Natural killer cell (primary cell): ENCODE data around the gene PLEKHG3. TPM values are rescaled to one million over a fixed set of nuclear protein-coding genes. Genes with fewer than 3 reads are reported as not detected.

Source experiments
- ATAC-seq, 3 donors: fragments of 150-1000 bp in 2 of 3; fragments of 200-7000 bp in 1 of 3; cut with Tn5 transposase; 1 replicate in 1 of 3; 2 replicates in 2 of 3; pipeline ENCODE4 v1.10.0; 2021; ENCODE audit warnings: mild to moderate bottlenecking in 2 of 3, moderate library complexity in 2 of 3
- DNase-seq, 2 donors: peaks; one replicate each; pipeline versions ENCODE4 v3.0.0 to v3.0.0-alpha.2; 2013 to 2021; ENCODE audit warnings: mixed read lengths in 1 of 2
- H3K27ac ChIP-seq: one replicate; pipeline ENCODE4 v1.5.1; 2013; ENCODE audit warnings: mild to moderate bottlenecking, low read length
- H3K27me3 ChIP-seq: one replicate; pipeline ENCODE4 v1.6.1; 2013; ENCODE audit warnings: low read length; ENCODE audit not compliant: control insufficient read depth, insufficient read depth
- H3K36me3 ChIP-seq: one replicate; pipeline ENCODE4 v1.6.1; 2013; ENCODE audit warnings: low read length; ENCODE audit not compliant: control insufficient read depth, insufficient read depth
- H3K4me1 ChIP-seq: one replicate; pipeline ENCODE4 v1.6.1; 2013; ENCODE audit warnings: low read length; ENCODE audit not compliant: control insufficient read depth, insufficient read depth
- H3K4me3 ChIP-seq: one replicate; pipeline ENCODE4 v1.5.1; 2013; ENCODE audit warnings: low read length
- H3K9me3 ChIP-seq: one replicate; pipeline ENCODE4 v1.6.1; 2013; ENCODE audit warnings: low read length; ENCODE audit not compliant: control insufficient read depth, insufficient read depth
- H3K27ac Mint-ChIP-seq, 2 donors: one replicate each; pipeline ENCODE4 v1.8.0; 2022; ENCODE audit warnings: mild to moderate bottlenecking in 2 of 2, mixed read lengths in 2 of 2, moderate library complexity in 1 of 2
- H3K27me3 Mint-ChIP-seq, 2 donors: one replicate each; pipeline ENCODE4 v1.8.0; 2022; ENCODE audit warnings: low read depth in 2 of 2, mixed read lengths in 2 of 2
- H3K36me3 Mint-ChIP-seq: one replicate; pipeline ENCODE4 v1.8.0; 2022; ENCODE audit warnings: mixed read lengths
- H3K4me1 Mint-ChIP-seq, 2 donors: one replicate each; pipeline ENCODE4 v1.8.0; 2022; ENCODE audit warnings: mixed read lengths in 2 of 2
- H3K4me3 Mint-ChIP-seq: one replicate; pipeline ENCODE4 v1.8.0; 2022; ENCODE audit warnings: mild to moderate bottlenecking, moderate library complexity, mixed read lengths
- H3K9me3 Mint-ChIP-seq, 2 donors: one replicate each; pipeline ENCODE4 v1.8.0; 2022; ENCODE audit warnings: mixed read lengths in 2 of 2
- WGBS: methylation state at CpG from one replicate; pipeline ENCODE4 v1.1.7; 2013; ENCODE audit warnings: missing lambda C conversion rate; ENCODE audit not compliant: insufficient coverage; 5-methylcytosine and 5-hydroxymethylcytosine counted together
- intact Hi-C: fragments of 100-400 bp; cut with micrococcal nuclease; formaldehyde crosslinking; loops from one replicate; pipeline ENCODE4 v1.14.2; 2022
- total RNA-seq, 4 donors: library from RNA; stranded (reverse); fragments of 120-200 nt in 1 of 4; gene quantifications; one replicate each; pipeline versions ENCODE4 v1.2.3 to v1.2.4, GENCODE V29; 2013 to 2022
- TF ChIP-seq, protein P1 (sequence below): fragments of 200-600 bp; IDR thresholded peaks from one replicate; pipeline ENCODE4 v1.8.0; 2022; ENCODE audit warnings: antibody characterized with exemption

The PLEKHG3 gene
- total RNA-seq, 3 donors from 2014 or later (not counting 1 experiment from before 2014, with no cell fraction given) = 184 to 285 (median 225) TPM

- Histone ChIP-seq H3K27me3 (no peaks in the 10 kb centered on the region), H3K27ac (no peak overlapping the region), H3K4me1 (no peaks in the 10 kb centered on the region), H3K4me3 (no peak overlapping the region), H3K9me3 (no peaks in the 10 kb centered on the region), H3K36me3 (no peaks in the 10 kb centered on the region)
- Mint-ChIP-seq H3K4me3 (no peak overlapping the region), H3K9me3 (no peaks in the 10 kb centered on the region), H3K27me3 (no peaks in the 10 kb centered on the region), H3K27ac (no peak overlapping the region), H3K36me3 (no peaks in the 10 kb centered on the region), H3K4me1 (no peaks in the 10 kb centered on the region)
- no peak for DNase-seq
- WGBS = 93% methylated on average over 16 of the region's 16 CpGs
- intact Hi-C loops = no loop called here
- ATAC-seq = no peak
- TF ChIP-seq, protein P1, sequence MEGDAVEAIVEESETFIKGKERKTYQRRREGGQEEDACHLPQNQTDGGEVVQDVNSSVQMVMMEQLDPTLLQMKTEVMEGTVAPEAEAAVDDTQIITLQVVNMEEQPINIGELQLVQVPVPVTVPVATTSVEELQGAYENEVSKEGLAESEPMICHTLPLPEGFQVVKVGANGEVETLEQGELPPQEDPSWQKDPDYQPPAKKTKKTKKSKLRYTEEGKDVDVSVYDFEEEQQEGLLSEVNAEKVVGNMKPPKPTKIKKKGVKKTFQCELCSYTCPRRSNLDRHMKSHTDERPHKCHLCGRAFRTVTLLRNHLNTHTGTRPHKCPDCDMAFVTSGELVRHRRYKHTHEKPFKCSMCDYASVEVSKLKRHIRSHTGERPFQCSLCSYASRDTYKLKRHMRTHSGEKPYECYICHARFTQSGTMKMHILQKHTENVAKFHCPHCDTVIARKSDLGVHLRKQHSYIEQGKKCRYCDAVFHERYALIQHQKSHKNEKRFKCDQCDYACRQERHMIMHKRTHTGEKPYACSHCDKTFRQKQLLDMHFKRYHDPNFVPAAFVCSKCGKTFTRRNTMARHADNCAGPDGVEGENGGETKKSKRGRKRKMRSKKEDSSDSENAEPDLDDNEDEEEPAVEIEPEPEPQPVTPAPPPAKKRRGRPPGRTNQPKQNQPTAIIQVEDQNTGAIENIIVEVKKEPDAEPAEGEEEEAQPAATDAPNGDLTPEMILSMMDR = no peak
Observed at GRCh38 chr14:64774272-64774671, 70.0 kb downstream of the PLEKHG3 start.

- H3K4me3 Mint-ChIP-seq = no peak overlapping the region
- TF ChIP-seq, protein P1 = no peak
- H3K27me3 Mint-ChIP-seq = no peaks in the 10 kb centered on the region
- H3K36me3 Mint-ChIP-seq = no peaks in the 10 kb centered on the region
- no peak for ATAC-seq
- H3K9me3 ChIP-seq = no peaks in the 10 kb centered on the region
- H3K27me3 ChIP-seq = no peaks in the 10 kb centered on the region
- no peak overlapping the region for H3K27ac Mint-ChIP-seq
- no peak overlapping the region for H3K27ac ChIP-seq
- no peaks in the 10 kb centered on the region for H3K36me3 ChIP-seq
- no peak for DNase-seq
- H3K9me3 Mint-ChIP-seq = no peaks in the 10 kb centered on the region
- H3K4me1 Mint-ChIP-seq = no peaks in the 10 kb centered on the region
- H3K4me1 ChIP-seq = no peaks in the 10 kb centered on the region
- intact Hi-C loops = no loop called here
- H3K4me3 ChIP-seq = no peak overlapping the region
- 90% methylated on average over 25 of the region's 25 CpGs for WGBS
Observed at GRCh38 chr14:64775081-64775777, 71.0 kb downstream of the PLEKHG3 start.

DNA sequence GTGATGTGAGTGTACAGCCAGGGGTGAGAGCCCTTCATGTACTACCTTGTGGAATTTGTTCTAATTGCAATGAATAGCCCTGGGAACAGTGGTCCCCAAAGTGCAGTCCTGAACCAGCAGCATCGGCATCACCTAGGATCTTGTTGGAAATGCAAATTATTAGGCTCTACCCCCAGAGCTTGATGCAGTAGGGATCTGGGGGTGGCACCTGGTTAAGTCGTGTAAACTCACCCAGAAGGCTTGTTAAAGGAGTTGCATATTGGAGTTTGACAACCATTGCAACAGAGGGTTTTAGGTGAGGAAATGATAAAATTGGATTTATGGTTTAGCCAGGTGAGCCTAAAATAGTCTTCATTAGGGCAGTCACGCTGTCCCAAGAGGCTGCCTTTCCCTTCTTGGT is 73.2 kb downstream of the PLEKHG3 start:
- Histone ChIP-seq H3K4me1 (no peaks in the 10 kb centered on the region), H3K9me3 (no peaks in the 10 kb centered on the region), H3K36me3 (no peaks in the 10 kb centered on the region), H3K27ac (no peak overlapping the region), H3K4me3 (no peak overlapping the region), H3K27me3 (no peaks in the 10 kb centered on the region)
- intact Hi-C loops = no loop called here
- TF ChIP-seq, protein P1 = no peak
- H3K4me3 Mint-ChIP-seq = no peak overlapping the region
- DNase-seq = no peak
- H3K27me3 Mint-ChIP-seq = no peaks in the 10 kb centered on the region
- H3K36me3 Mint-ChIP-seq = no peaks in the 10 kb centered on the region
- H3K9me3 Mint-ChIP-seq = no peaks in the 10 kb centered on the region
- WGBS = 82% methylated on average over 3 of the region's 3 CpGs
- no peak overlapping the region for H3K27ac Mint-ChIP-seq
- no peaks in the 10 kb centered on the region for H3K4me1 Mint-ChIP-seq
- ATAC-seq = no peak
